ENCODE measurements around the gene EGR2. TPM values are rescaled to one million over a fixed set of nuclear protein-coding genes. Genes with fewer than 3 reads are reported as not detected.

EGR2 gene
- total and polyA plus RNA-seq, 10 donors, result 0.94 to 16.8 (median 3.2) TPM

DNA sequence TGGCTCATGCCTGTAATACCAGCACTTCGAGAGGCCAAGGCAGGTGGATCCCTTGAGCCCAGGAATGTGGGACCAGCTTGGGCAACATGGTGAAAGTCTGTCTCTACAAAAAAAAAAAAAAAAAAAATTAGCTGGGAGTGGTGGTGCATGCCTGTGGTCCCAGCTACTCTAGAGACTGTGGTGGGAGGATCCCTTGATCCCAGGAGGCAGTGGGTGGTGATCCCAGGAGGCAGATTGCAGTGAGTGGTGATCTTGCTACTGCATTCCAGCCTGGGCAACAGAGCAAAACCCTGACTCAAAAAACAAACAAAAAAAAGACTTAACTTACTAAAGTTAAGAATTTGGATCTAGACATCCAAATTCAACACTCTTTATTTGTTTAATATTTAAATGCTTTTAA lies 21.9 kb downstream of the EGR2 start:
- Histone ChIP-seq H3K36me3 (no peaks in the 10 kb centered on the region), H3K27me3 (replicated peaks in 1 of 7) (no peaks in the 10 kb centered on the region), H3K27ac (no peak overlapping the region), H3K9me3 (no peaks in the 10 kb centered on the region), H3K4me3 (no peak overlapping the region), H3K4me1 (no peaks in the 10 kb centered on the region)
- TF ChIP-seq POLR2AphosphoS5 (IDR thresholded peaks at IDR 0.05) (no peak), POLR2A (IDR thresholded peaks at IDR 0.05) (no peak)
- TF ChIP-seq, protein P1, sequence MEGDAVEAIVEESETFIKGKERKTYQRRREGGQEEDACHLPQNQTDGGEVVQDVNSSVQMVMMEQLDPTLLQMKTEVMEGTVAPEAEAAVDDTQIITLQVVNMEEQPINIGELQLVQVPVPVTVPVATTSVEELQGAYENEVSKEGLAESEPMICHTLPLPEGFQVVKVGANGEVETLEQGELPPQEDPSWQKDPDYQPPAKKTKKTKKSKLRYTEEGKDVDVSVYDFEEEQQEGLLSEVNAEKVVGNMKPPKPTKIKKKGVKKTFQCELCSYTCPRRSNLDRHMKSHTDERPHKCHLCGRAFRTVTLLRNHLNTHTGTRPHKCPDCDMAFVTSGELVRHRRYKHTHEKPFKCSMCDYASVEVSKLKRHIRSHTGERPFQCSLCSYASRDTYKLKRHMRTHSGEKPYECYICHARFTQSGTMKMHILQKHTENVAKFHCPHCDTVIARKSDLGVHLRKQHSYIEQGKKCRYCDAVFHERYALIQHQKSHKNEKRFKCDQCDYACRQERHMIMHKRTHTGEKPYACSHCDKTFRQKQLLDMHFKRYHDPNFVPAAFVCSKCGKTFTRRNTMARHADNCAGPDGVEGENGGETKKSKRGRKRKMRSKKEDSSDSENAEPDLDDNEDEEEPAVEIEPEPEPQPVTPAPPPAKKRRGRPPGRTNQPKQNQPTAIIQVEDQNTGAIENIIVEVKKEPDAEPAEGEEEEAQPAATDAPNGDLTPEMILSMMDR (IDR thresholded peaks at IDR 0.05 in 8 of 11, conservative IDR thresholded peaks at IDR 0.05 in 3 of 11), result no peak
- WGBS, 5 donors, result 88 to 100% (median 89%) methylated on average over 1 of the region's 1 CpG
- DNase-seq, result no peak
- intact Hi-C loops (cut with DNase I; ENCODE audit: low total_unique reads), result no loop called here

DNA sequence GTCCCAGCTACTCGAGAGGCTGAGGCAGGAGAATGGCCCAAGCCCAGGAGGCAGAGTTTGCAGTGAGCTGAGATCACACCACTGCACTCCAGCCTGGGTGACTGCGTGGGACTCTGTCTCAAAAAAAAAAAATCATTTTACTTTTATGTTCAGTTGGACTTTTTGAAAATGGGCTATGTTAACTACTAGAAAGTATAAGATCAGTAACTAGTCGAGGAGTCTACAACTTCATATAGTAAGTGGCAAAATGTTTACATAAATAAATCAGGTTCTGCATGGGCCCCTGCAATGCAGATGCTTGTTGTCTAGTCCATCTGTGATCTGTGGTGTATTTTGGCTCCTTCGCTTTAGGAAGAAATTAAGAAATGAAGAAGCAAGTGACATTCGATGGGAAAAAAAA lies 23.9 kb downstream of the EGR2 start:
- DNase-seq, result no peak
- intact Hi-C loops (cut with DNase I; ENCODE audit: low total_unique reads), result no loop called here
- Histone ChIP-seq H3K9me3 (peaks cover 0 to 2% (median 0%) of the 10 kb centered on the region in 8 donors), H3K36me3 (no peaks in the 10 kb centered on the region), H3K4me1 (no peaks in the 10 kb centered on the region), H3K4me3 (no peak overlapping the region), H3K27ac (no peak overlapping the region), H3K27me3 (replicated peaks in 1 of 7) (no peaks in the 10 kb centered on the region)
- TF ChIP-seq POLR2AphosphoS5 (IDR thresholded peaks at IDR 0.05), result no peak
- TF ChIP-seq, protein P1 (IDR thresholded peaks at IDR 0.05 in 8 of 11, conservative IDR thresholded peaks at IDR 0.05 in 3 of 11), result no peak
- no peak for TF ChIP-seq POLR2A (IDR thresholded peaks at IDR 0.05)
- 82 to 99% (median 88%) methylated on average over 5 of the region's 5 CpGs for WGBS, 5 donors

DNA sequence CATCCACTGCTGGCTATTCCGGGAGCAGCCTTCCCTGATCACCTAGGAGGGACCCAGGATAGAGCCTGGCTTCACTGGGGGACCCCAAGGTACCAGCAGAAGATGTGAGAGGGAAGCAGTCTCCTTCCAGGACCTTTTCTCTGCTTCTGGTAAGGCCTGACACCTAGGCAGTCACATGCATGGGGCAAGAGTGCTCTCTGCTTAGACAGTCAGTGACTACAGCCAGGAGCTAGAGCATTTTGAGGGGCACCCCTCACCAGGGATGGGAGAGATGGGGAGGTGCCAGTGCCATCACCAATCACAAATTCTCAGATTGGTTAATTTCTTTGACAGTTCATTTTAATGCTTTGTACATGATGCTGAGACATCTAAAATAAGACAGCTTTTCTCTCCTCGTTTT lies 25.6 kb downstream of the EGR2 start:
- TF ChIP-seq, protein P1 (IDR thresholded peaks at IDR 0.05 in 8 of 11, conservative IDR thresholded peaks at IDR 0.05 in 3 of 11), result no peak
- TF ChIP-seq POLR2AphosphoS5 (IDR thresholded peaks at IDR 0.05), result no peak
- no peak for TF ChIP-seq POLR2A (IDR thresholded peaks at IDR 0.05)
- no peaks in the 10 kb centered on the region for H3K36me3 ChIP-seq
- no peak overlapping the region for H3K4me3 ChIP-seq
- intact Hi-C loops (cut with DNase I; ENCODE audit: low total_unique reads), result no loop called here
- no peaks in the 10 kb centered on the region for H3K4me1 ChIP-seq
- no peak for DNase-seq
- WGBS, 5 donors, result 82 to 86% (median 86%) methylated on average over 2 of the region's 2 CpGs
- H3K27ac ChIP-seq, result no peak overlapping the region
- peaks cover 0 to 14% (median under 1%) of the 10 kb centered on the region in 8 donors for H3K9me3 ChIP-seq
- H3K27me3 ChIP-seq (replicated peaks in 1 of 7), result no peaks in the 10 kb centered on the region

DNA sequence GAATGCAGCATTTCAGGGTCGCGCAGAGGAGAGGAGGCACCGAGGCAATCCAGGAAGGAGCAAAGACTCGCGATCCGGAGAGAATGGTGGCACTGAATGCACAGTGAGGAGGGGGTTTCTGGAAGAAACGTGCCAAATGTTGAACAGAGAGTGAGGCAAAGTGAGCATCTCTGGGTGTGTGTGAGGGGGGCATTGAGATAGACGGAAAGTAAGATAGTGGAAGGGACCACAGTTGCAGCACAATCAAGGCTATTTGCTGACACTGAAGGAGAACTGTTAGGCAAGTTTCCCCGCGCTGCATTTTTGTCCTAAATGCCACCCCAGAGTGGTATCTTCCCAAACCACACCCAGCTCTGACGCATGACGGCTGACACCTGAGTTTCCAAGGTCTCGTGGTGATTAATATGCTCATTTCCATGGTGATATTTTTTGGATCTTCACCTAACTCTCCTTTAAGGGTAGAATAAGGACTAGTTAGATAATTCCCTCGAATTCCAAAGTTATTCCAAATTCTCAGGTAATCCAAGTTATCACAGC lies 26.1 kb downstream of the EGR2 start:
- no peaks in the 10 kb centered on the region for H3K36me3 ChIP-seq
- H3K4me1 ChIP-seq, result no peaks in the 10 kb centered on the region
- TF ChIP-seq POLR2AphosphoS5 (IDR thresholded peaks at IDR 0.05) (no peak), POLR2A (IDR thresholded peaks at IDR 0.05) (no peak)
- TF ChIP-seq, protein P1 (IDR thresholded peaks at IDR 0.05 in 8 of 11, conservative IDR thresholded peaks at IDR 0.05 in 3 of 11), result no peak
- H3K27me3 ChIP-seq (replicated peaks in 1 of 7), result no peaks in the 10 kb centered on the region
- intact Hi-C loops (cut with DNase I; ENCODE audit: low total_unique reads), result no loop called here
- H3K9me3 ChIP-seq, result peaks cover 0 to 18% (median 5%) of the 10 kb centered on the region in 8 donors
- no peak overlapping the region for H3K4me3 ChIP-seq
- WGBS, 5 donors, result 79 to 88% (median 85%) methylated on average over 14 of the region's 14 CpGs
- DNase-seq, result no peak
- no peak overlapping the region for H3K27ac ChIP-seq

Data from spleen (tissue), 11 donors.